SK-N-SH (cell line): ENCODE data around the gene ARFRP1. TPM values are rescaled to one million over a fixed set of nuclear protein-coding genes. Genes with fewer than 3 reads are reported as not detected.
"Not testable (repeated sequence)": the region's sequence is repeated elsewhere in the genome, so short reads cannot be mapped to it uniquely, and the experiment has no call there.

Experiments
- CTCF ChIA-PET: fragments of 300-600, 350-600 bp; formaldehyde crosslinking; extraction: SDS; loops from one replicate; lab custom pipeline; 2021; lab: Yijun Ruan, JAX
- POLR2A ChIA-PET: fragments of 350-600 bp; sonication (Branson Sonifier 250); formaldehyde crosslinking; extraction: SDS; loops from one replicate; lab custom pipeline; 2020; ENCODE audit warnings: antibody characterized with exemption, inconsistent platforms; lab: Yijun Ruan, JAX
- DNase-seq: peaks from one replicate; pipeline ENCODE4 v3.0.0; 2012
- H2AFZ ChIP-seq: fragments of 200-600 bp; sonication (generic); 2 replicates; pipeline ENCODE4 v1.8.1; 2016; ENCODE audit warnings: antibody characterized with exemption, mild to moderate bottlenecking, low read depth
- H3F3A ChIP-seq: fragments of 200-600 bp; sonication (generic); replicated peaks from 2 replicates; pipeline ENCODE3; 2016; ENCODE audit warnings: antibody characterized with exemption, mild to moderate bottlenecking; ENCODE audit not compliant: insufficient read depth
- H3K27ac ChIP-seq, 2 experiments: fragments of 200-500 bp in 1 of 2; fragments of 200-600 bp in 1 of 2; sonication (Bioruptor generic) in 1 of 2; sonication (generic), shearing (Covaris generic) in 1 of 2; 2 replicates each; pipeline versions ENCODE4 v1.5.1 to v1.6.1; 2014 to 2016; ENCODE audit warnings: low read depth in 2 of 2, inconsistent platforms in 1 of 2, low read length in 1 of 2, mild to moderate bottlenecking in 1 of 2, mixed read lengths in 1 of 2
- H3K27me3 ChIP-seq: fragments of 200-600 bp; sonication (generic), shearing (Covaris generic); 2 replicates; pipeline ENCODE4 v1.6.1; 2016; ENCODE audit warnings: mixed run types; ENCODE audit not compliant: insufficient read depth
- H3K36me3 ChIP-seq, 2 experiments: fragments of 200-500 bp in 1 of 2; fragments of 200-600 bp in 1 of 2; sonication (Bioruptor generic) in 1 of 2; sonication (generic) in 1 of 2; replicated peaks in 1 of 2; 2 replicates each; pipeline versions ENCODE3 to v1.5.1; 2014 to 2016; ENCODE audit warnings: low read length in 1 of 2, mild to moderate bottlenecking in 1 of 2; ENCODE audit not compliant: insufficient read depth in 2 of 2, control insufficient read depth in 1 of 2
- H3K4me1 ChIP-seq, 2 experiments: fragments of 200-500 bp in 1 of 2; fragments of 200-600 bp in 1 of 2; sonication (Bioruptor generic) in 1 of 2; sonication (generic), shearing (Covaris generic) in 1 of 2; 2 replicates each; pipeline versions ENCODE4 v1.5.1 to v1.6.1; 2014 to 2016; ENCODE audit warnings: low read depth in 1 of 2, low read length in 1 of 2, mixed run types in 1 of 2; ENCODE audit not compliant: insufficient read depth in 2 of 2, control insufficient read depth in 1 of 2
- H3K4me2 ChIP-seq: fragments of 200-600 bp; sonication (generic), shearing (Covaris generic); 2 replicates; pipeline ENCODE4 v1.6.1; 2017; ENCODE audit warnings: mixed run types
- H3K4me3 ChIP-seq, 2 experiments: fragments of 200-500 bp in 1 of 2; fragments of 200-600 bp in 1 of 2; sonication (Bioruptor generic) in 1 of 2; sonication (generic), shearing (Covaris generic) in 1 of 2; 2 replicates each; pipeline versions ENCODE4 v1.5.1 to v1.8.1; 2014 to 2016; ENCODE audit warnings: low read depth in 2 of 2, inconsistent platforms in 1 of 2, low read length in 1 of 2, mild to moderate bottlenecking in 1 of 2, mixed read lengths in 1 of 2, moderate library complexity in 1 of 2
- H3K79me2 ChIP-seq: fragments of 200-600 bp; sonication (generic); 2 replicates; pipeline ENCODE4 v1.8.1; 2017; ENCODE audit warnings: mild to moderate bottlenecking; ENCODE audit not compliant: insufficient read depth
- H3K9ac ChIP-seq: fragments of 200-600 bp; sonication (generic); 2 replicates; pipeline ENCODE4 v1.6.1; 2017; ENCODE audit warnings: mixed run types
- H3K9me2 ChIP-seq: fragments of 200-600 bp; sonication (generic); 2 replicates; pipeline ENCODE4 v1.6.1; 2017; ENCODE audit warnings: mixed run types
- H3K9me3 ChIP-seq: fragments of 200-600 bp; sonication (generic); 2 replicates; pipeline ENCODE4 v1.6.1; 2017; ENCODE audit warnings: mixed run types, mild to moderate bottlenecking, moderate library complexity
- H4K20me1 ChIP-seq: fragments of 200-600 bp; sonication (generic); 2 replicates; pipeline ENCODE4 v1.6.1; 2017; ENCODE audit warnings: mild to moderate bottlenecking, mixed run types; ENCODE audit not compliant: insufficient read depth
- ELF1 ChIP-seq: IDR thresholded peaks from 2 replicates; pipeline ENCODE4 v1.4.0; 2012
- EP300 ChIP-seq, 2 experiments: IDR thresholded peaks; 2 replicates each; pipeline versions ENCODE4 v1.4.0 to v1.6.1; 2012; ENCODE audit warnings: borderline replicate concordance in 1 of 2, low read depth in 1 of 2, low read length in 1 of 2
- MEF2A ChIP-seq: IDR thresholded peaks from 2 replicates; pipeline ENCODE4 v1.4.0; 2012; ENCODE audit warnings: low read depth, borderline replicate concordance
- NFIC ChIP-seq: IDR thresholded peaks from 2 replicates; pipeline ENCODE4 v1.4.0; 2012; ENCODE audit warnings: borderline replicate concordance
- NRF1 ChIP-seq: IDR thresholded peaks from 2 replicates; pipeline ENCODE4 v1.6.1; 2012; ENCODE audit warnings: low read depth, mild to moderate bottlenecking, low read length
- RAD21 ChIP-seq: IDR thresholded peaks from 2 replicates; pipeline ENCODE4 v1.6.1; 2012; ENCODE audit warnings: mild to moderate bottlenecking, low read length
- RCOR1 ChIP-seq: fragments of 150-350 bp; IDR thresholded peaks from 2 replicates; pipeline ENCODE4 v1.6.1; 2017; ENCODE audit warnings: antibody characterized with exemption, low read length
- RXRA ChIP-seq: IDR thresholded peaks from 2 replicates; pipeline ENCODE4 v1.4.0; 2012; ENCODE audit warnings: low read depth, mild to moderate bottlenecking, borderline replicate concordance
- TEAD4 ChIP-seq: IDR thresholded peaks from 2 replicates; pipeline ENCODE4 v1.4.0; 2012; ENCODE audit warnings: mild to moderate bottlenecking, borderline replicate concordance; ENCODE audit not compliant: insufficient read depth
- USF1 ChIP-seq: IDR thresholded peaks from 2 replicates; pipeline ENCODE4 v1.4.0; 2012; ENCODE audit warnings: low read depth, borderline replicate concordance
- WGBS: methylation state at CpG from one replicate; pipeline ENCODE4 v1.1.6; 2017; ENCODE audit warnings: low lambda C conversion rate; 5-methylcytosine and 5-hydroxymethylcytosine counted together
- polyA plus RNA-seq, 3 experiments: library from polyadenylated mRNA; depleted of rRNA; stranded (reverse); fragments of >200 nt; gene quantifications; 2 replicates each; pipeline ENCODE4 v1.2.3, GENCODE V29; 2012
- TF ChIP-seq, protein P1 (sequence below): IDR thresholded peaks from 2 replicates; pipeline ENCODE4 v1.4.0; 2012; ENCODE audit warnings: low read depth, borderline replicate concordance

ARFRP1 gene
- polyA plus RNA-seq, 1 of the 3 experiments (the other 2 are of a cell fraction): 72.8 TPM

DNA sequence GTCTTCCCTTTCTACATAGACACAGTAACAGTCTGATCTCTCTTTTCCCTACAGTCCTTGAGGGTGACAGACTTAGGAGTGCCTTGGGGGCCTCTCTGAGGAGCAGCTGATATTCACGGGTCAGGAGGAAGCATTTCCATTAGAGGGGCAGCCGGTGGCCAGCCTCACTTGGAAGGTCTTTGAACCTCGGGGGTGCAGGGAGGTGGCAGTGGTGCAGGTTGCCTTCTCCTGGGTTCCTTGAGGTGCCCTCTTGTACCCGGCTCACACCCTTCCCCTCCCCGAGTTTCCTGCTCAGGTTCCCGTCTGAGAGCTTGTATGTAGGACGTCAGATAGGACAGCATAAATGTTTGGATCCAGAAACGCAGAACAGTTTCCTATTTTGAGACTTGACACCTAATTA is 47.2 kb downstream of the ARFRP1 start (continued):
- TF ChIP-seq, protein P1, sequence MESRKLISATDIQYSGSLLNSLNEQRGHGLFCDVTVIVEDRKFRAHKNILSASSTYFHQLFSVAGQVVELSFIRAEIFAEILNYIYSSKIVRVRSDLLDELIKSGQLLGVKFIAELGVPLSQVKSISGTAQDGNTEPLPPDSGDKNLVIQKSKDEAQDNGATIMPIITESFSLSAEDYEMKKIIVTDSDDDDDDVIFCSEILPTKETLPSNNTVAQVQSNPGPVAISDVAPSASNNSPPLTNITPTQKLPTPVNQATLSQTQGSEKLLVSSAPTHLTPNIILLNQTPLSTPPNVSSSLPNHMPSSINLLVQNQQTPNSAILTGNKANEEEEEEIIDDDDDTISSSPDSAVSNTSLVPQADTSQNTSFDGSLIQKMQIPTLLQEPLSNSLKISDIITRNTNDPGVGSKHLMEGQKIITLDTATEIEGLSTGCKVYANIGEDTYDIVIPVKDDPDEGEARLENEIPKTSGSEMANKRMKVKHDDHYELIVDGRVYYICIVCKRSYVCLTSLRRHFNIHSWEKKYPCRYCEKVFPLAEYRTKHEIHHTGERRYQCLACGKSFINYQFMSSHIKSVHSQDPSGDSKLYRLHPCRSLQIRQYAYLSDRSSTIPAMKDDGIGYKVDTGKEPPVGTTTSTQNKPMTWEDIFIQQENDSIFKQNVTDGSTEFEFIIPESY: no peak
- TF ChIP-seq MEF2A: no peak
- no peak for TF ChIP-seq NFIC
- no peak for TF ChIP-seq EP300 (IDR thresholded peaks at IDR 0.05; ENCODE audit: borderline replicate concordance in 1 of 2, low read depth in 1 of 2, low read length in 1 of 2)
- no peak for TF ChIP-seq TEAD4
- TF ChIP-seq NRF1: no peak
- TF ChIP-seq RAD21: no peak

GRCh38 chr20:63660174-63660573 is 47.6 kb downstream of the ARFRP1 start:
- H3F3A ChIP-seq, H3K27me3 ChIP-seq, H3K9ac ChIP-seq, CTCF ChIA-PET, H4K20me1 ChIP-seq, H3K9me3 ChIP-seq, H2AFZ ChIP-seq, H3K27ac ChIP-seq, DNase-seq, POLR2A ChIA-PET, H3K4me2 ChIP-seq, H3K9me2 ChIP-seq, H3K4me3 ChIP-seq: not testable (repeated sequence)
- Histone ChIP-seq H3K4me1 (peaks cover 5 to 19% of the 10 kb centered on the region in 2 experiments; a peak in 2 of 4 replicates), H3K79me2 (peaks cover 30% of the 10 kb centered on the region), H3K36me3 (peaks cover 0 to 39% of the 10 kb centered on the region in 2 experiments)
- 92% methylated on average over 10 of the region's 10 CpGs for WGBS

GRCh38 chr20:63659370-63659769 is 48.4 kb downstream of the ARFRP1 start:
- H3K27me3 ChIP-seq: no peaks in the 10 kb centered on the region
- no peaks in the 10 kb centered on the region for H3K9me3 ChIP-seq
- peak overlapping the region; percentile 91 to 97 for H3K4me3 ChIP-seq
- peak overlapping the region; percentile 62 for H3K9ac ChIP-seq
- ChIA-PET POLR2A (no interaction called here), CTCF (no interaction called here)
- 55% methylated on average over 13 of the region's 13 CpGs for WGBS
- peaks cover 30% of the 10 kb centered on the region for H3K79me2 ChIP-seq
- DNase-seq: no peak
- H3K9me2 ChIP-seq: no peaks in the 10 kb centered on the region
- peak overlapping the region; percentile 82 for H3K4me2 ChIP-seq
- H3F3A ChIP-seq: peaks cover 8% of the 10 kb centered on the region
- H4K20me1 ChIP-seq: no peaks in the 10 kb centered on the region
- no peak for TF ChIP-seq USF1
- TF ChIP-seq NRF1: no peak
- TF ChIP-seq RCOR1: no peak
- no peak for TF ChIP-seq RXRA
- no peak for TF ChIP-seq ELF1
- no peak overlapping the region for H2AFZ ChIP-seq
- H3K27ac ChIP-seq: peak overlapping the region in 1 of 2 experiments; percentile 59; a peak in 2 of 4 replicates
- peaks cover 0 to 39% of the 10 kb centered on the region in 2 experiments for H3K36me3 ChIP-seq
- H3K4me1 ChIP-seq: peaks cover 5 to 23% of the 10 kb centered on the region in 2 experiments; a peak in 2 of 4 replicates
